Right atrium auricular region (tissue), 2 donors: ENCODE measurements around the gene HELB. TPM values are rescaled to one million over a fixed set of nuclear protein-coding genes. Genes with fewer than 3 reads are reported as not detected.

Experiments
- DNase-seq: peaks from one replicate; pipeline ENCODE4 v3.0.0-alpha.2; 2019; ENCODE audit warnings: low spot score
- H3K27ac ChIP-seq, 2 donors: fragments of 200-600 bp; sonication (generic); 1 replicate in 1 of 2; 2 replicates in 1 of 2; pipeline ENCODE4 v1.5.1; 2016 to 2019
- H3K27me3 ChIP-seq, 2 donors: fragments of 200-600 bp; sonication (generic); one replicate each; pipeline versions ENCODE4 v1.5.1 to v1.6.0; 2017 to 2019
- H3K36me3 ChIP-seq: fragments of 200-600 bp; sonication (generic); one replicate; pipeline ENCODE4 v1.5.1; 2016
- H3K4me1 ChIP-seq, 2 donors: fragments of 200-600 bp; sonication (generic); one replicate each; pipeline versions ENCODE4 v1.5.1 to v1.6.0; 2017 to 2019
- H3K4me3 ChIP-seq, 2 donors: fragments of 200-600 bp; sonication (generic); 1 replicate in 1 of 2; 2 replicates in 1 of 2; pipeline ENCODE4 v1.5.1; 2017 to 2019; ENCODE audit warnings: mild to moderate bottlenecking in 1 of 2, moderate library complexity in 1 of 2
- H3K9me3 ChIP-seq, 2 donors: fragments of 200-600 bp; sonication (generic); one replicate each; pipeline ENCODE4 v1.5.1; 2019
- total RNA-seq, 2 donors: library from RNA; depleted of rRNA; stranded (reverse); fragments of >200 nt; gene quantifications; one replicate each; pipeline ENCODE4 v1.1.0, GENCODE V29; 2016
- TF ChIP-seq, protein P1 (sequence below), 2 donors: fragments of 200-600 bp; sonication (generic); IDR thresholded peaks; one replicate each; pipeline ENCODE4 v1.5.1; 2019; ENCODE audit warnings: antibody characterized with exemption in 2 of 2

HELB gene
- total RNA-seq, 2 donors from 2014 or later, result 0.86 to 0.93 TPM

DNA sequence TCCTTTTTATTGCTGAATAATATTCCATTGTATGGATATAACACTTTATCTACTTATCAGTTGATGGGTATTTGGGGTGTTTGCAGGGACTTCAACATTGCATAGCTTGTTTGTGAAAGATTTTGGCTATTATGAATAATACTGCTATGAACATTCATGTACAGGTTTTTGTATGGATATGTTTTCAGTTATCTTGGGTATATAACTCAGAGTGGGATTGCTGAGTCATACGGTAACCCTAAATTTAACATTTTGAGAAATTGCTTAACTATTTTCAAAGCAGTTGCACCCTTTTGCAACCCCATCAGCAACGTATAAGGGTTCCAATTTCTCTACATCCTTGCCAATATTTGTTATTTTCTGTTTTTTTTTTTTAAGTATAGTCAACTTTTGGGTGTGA lies 27.3 kb upstream of the HELB start:
- no peak for DNase-seq
- no peaks in the 10 kb centered on the region for H3K36me3 ChIP-seq
- H3K27me3 ChIP-seq, result no peaks in the 10 kb centered on the region
- H3K27ac ChIP-seq, result no peak overlapping the region
- H3K4me1 ChIP-seq, result no peaks in the 10 kb centered on the region
- H3K4me3 ChIP-seq, result no peak overlapping the region
- TF ChIP-seq, protein P1, sequence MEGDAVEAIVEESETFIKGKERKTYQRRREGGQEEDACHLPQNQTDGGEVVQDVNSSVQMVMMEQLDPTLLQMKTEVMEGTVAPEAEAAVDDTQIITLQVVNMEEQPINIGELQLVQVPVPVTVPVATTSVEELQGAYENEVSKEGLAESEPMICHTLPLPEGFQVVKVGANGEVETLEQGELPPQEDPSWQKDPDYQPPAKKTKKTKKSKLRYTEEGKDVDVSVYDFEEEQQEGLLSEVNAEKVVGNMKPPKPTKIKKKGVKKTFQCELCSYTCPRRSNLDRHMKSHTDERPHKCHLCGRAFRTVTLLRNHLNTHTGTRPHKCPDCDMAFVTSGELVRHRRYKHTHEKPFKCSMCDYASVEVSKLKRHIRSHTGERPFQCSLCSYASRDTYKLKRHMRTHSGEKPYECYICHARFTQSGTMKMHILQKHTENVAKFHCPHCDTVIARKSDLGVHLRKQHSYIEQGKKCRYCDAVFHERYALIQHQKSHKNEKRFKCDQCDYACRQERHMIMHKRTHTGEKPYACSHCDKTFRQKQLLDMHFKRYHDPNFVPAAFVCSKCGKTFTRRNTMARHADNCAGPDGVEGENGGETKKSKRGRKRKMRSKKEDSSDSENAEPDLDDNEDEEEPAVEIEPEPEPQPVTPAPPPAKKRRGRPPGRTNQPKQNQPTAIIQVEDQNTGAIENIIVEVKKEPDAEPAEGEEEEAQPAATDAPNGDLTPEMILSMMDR (IDR thresholded peaks at IDR 0.05), result no peak
- no peaks in the 10 kb centered on the region for H3K9me3 ChIP-seq

DNA sequence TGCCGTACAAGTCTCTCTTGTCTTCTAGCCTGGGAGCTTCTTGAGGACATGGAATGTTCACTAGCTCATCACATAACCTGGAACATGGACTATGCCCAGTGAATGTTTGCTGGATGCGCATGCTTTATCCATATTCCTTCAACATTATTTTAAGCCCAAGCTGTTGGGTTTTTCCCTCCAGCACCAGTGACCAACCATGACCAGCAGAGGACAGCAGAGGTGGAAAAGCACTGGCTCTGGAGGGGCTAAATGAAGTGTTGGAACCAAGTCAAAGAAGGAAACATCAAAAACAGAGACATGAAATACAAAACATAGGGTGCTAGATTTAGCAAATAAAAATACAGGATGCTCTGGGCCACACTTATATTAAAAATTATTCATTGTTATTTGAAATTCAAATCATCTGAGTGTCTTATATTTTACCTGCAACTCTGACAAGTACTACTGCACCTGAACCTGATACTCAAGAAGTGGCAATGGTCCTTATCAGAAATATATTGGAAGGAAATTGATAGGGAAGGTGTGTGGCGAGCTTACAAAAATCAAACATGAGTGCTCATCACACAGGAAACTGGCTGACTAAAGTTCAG lies 23.1 kb upstream of the HELB start:
- Histone ChIP-seq H3K36me3 (no peaks in the 10 kb centered on the region), H3K27ac (no peak overlapping the region), H3K27me3 (no peaks in the 10 kb centered on the region), H3K4me3 (no peak overlapping the region), H3K9me3 (no peaks in the 10 kb centered on the region), H3K4me1 (no peaks in the 10 kb centered on the region)
- DNase-seq, result no peak
- TF ChIP-seq, protein P1 (IDR thresholded peaks at IDR 0.05), result peak; percentile 36 to 72

DNA sequence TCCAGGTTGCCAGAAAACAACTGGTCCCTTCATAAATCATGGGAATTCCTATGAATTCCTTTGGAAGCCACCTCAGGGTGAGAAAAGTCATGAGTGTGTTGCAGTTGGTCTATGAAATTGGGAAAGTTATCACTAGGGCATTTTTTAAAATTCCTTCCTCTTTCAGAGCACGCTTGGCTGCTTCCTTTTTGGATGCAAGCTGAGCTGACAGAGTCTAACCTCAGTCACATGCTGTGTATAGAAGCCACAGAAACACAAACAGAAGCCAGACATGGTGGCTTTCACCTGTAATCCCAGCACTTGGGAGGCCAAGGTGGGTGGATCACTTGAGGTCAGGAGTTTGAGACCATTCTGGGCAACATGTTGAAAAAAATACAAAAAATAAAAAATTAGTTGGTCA lies 21.7 kb upstream of the HELB start:
- Histone ChIP-seq H3K9me3 (no peaks in the 10 kb centered on the region), H3K27ac (no peak overlapping the region), H3K4me1 (no peaks in the 10 kb centered on the region), H3K4me3 (no peak overlapping the region), H3K36me3 (no peaks in the 10 kb centered on the region), H3K27me3 (no peaks in the 10 kb centered on the region)
- DNase-seq, result no peak
- TF ChIP-seq, protein P1 (IDR thresholded peaks at IDR 0.05), result no peak

DNA sequence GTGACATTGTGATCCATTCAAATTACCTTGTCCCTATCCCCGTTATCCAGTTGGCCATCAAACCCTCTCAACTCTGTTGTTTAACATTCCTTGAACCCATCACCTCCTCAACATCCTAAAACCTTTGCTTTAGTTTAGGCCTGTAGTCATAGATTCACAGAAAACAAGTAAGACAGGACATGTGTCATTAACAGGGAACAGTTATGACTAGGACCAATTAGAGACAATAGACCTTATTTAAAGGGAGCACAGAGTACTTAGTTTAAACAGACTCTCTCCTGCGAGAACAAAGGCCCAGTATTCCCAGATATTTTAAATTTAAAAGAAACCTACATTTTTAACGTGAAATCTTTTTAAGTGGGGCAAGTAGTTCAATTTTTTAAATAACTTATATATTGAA lies 20.0 kb upstream of the HELB start:
- no peak overlapping the region for H3K27ac ChIP-seq
- H3K4me1 ChIP-seq, result no peaks in the 10 kb centered on the region
- H3K36me3 ChIP-seq, result no peaks in the 10 kb centered on the region
- no peaks in the 10 kb centered on the region for H3K9me3 ChIP-seq
- TF ChIP-seq, protein P1 (IDR thresholded peaks at IDR 0.05), result no peak
- H3K4me3 ChIP-seq, result no peak overlapping the region
- DNase-seq, result no peak
- no peaks in the 10 kb centered on the region for H3K27me3 ChIP-seq

DNA sequence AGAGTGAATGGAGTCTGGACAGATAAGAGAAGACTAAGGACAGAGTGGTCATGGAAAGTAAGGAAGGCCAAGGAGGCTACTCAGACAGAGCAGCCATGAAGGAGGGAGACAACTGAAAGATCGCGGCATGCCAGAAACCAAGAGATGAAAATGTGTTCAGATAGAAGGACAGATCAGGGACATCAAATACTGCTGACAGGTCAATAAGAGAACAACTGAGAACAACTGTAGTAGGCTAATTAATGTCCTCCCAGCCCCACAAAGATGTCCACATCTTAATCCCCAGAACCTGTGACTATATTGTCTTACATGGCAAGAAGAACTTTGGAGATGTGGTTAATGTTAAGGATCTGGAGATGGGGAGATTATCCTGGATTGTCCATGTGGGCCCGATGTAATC lies 15.0 kb upstream of the HELB start:
- no peaks in the 10 kb centered on the region for H3K4me1 ChIP-seq
- H3K27ac ChIP-seq, result no peak overlapping the region
- no peaks in the 10 kb centered on the region for H3K36me3 ChIP-seq
- no peaks in the 10 kb centered on the region for H3K9me3 ChIP-seq
- TF ChIP-seq, protein P1 (IDR thresholded peaks at IDR 0.05), result no peak
- DNase-seq, result no peak
- H3K4me3 ChIP-seq, result no peak overlapping the region
- no peaks in the 10 kb centered on the region for H3K27me3 ChIP-seq

DNA sequence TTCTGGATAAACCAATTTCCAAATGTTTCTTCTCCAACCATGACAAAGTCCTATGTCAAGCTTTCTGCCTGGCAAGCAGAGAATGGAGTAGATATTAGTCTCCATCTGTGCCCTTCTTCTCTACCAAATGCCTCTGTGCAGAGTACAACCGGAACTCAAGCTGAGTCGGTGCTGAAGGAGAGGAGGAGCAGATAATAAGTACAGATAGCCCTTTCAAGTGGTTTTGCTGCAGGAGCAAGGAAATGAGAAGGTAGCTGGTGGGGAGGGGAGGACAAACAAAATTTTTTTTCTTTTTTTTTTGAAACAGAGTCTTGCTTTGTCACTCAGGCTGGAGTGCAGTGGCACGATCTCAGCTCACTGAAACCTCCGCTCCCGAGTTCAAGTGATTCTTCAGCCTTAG lies 14.2 kb upstream of the HELB start:
- DNase-seq, result no peak
- H3K9me3 ChIP-seq, result no peaks in the 10 kb centered on the region
- H3K36me3 ChIP-seq, result no peaks in the 10 kb centered on the region
- H3K4me3 ChIP-seq, result no peak overlapping the region
- no peak overlapping the region for H3K27ac ChIP-seq
- H3K27me3 ChIP-seq, result no peaks in the 10 kb centered on the region
- TF ChIP-seq, protein P1 (IDR thresholded peaks at IDR 0.05), result no peak
- H3K4me1 ChIP-seq, result no peaks in the 10 kb centered on the region
